Lower leg skin (tissue), 3 donors: ENCODE data around the gene HBB.

Source experiments
- POLR2A ChIP-seq, 2 donors: fragments of 450-650 bp; IDR thresholded peaks; one replicate each; pipeline ENCODE4 v1.6.1; 2016 to 2017; ENCODE audit warnings: antibody characterized with exemption in 2 of 2, mild to moderate bottlenecking in 1 of 2, moderate library complexity in 1 of 2
- TF ChIP-seq, protein P1 (sequence below), 3 donors: fragments of 450-650 bp; IDR thresholded peaks; one replicate each; pipeline ENCODE4 v1.5.1; 2016; ENCODE audit warnings: antibody characterized with exemption in 3 of 3, mild to moderate bottlenecking in 3 of 3, moderate library complexity in 2 of 3

GRCh38 chr11:5269715-5270147 lies 42.9 kb upstream of the HBB start, which contains the start of gene HBE1:
- no peak for TF ChIP-seq POLR2A (IDR thresholded peaks at IDR 0.05)
- TF ChIP-seq, protein P1, sequence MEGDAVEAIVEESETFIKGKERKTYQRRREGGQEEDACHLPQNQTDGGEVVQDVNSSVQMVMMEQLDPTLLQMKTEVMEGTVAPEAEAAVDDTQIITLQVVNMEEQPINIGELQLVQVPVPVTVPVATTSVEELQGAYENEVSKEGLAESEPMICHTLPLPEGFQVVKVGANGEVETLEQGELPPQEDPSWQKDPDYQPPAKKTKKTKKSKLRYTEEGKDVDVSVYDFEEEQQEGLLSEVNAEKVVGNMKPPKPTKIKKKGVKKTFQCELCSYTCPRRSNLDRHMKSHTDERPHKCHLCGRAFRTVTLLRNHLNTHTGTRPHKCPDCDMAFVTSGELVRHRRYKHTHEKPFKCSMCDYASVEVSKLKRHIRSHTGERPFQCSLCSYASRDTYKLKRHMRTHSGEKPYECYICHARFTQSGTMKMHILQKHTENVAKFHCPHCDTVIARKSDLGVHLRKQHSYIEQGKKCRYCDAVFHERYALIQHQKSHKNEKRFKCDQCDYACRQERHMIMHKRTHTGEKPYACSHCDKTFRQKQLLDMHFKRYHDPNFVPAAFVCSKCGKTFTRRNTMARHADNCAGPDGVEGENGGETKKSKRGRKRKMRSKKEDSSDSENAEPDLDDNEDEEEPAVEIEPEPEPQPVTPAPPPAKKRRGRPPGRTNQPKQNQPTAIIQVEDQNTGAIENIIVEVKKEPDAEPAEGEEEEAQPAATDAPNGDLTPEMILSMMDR (IDR thresholded peaks at IDR 0.05), result no peak
